ENCODE data around the gene ABCD4.

The ABCD4 gene

GRCh38 chr14:74237441-74237840 is 65.3 kb downstream of the ABCD4 start:
- no peak for DNase-seq (ENCODE audit: low spot score)
- no peak for FAIRE-seq
